ENCODE data around the gene ALOX15. TPM values are rescaled to one million over a fixed set of nuclear protein-coding genes. Genes with fewer than 3 reads are reported as not detected.

Gene ALOX15
- total RNA-seq, 6 donors from 2014 or later = 2.4 to 26.0 (median 10.0) TPM

- no peak overlapping the region for H3K4me3 ChIP-seq
- peaks cover 0 to 6% (median 0%) of the 10 kb centered on the region in 4 donors for H3K4me1 ChIP-seq
- DNase-seq (no peak), ATAC-seq (ENCODE audit: low FRiP score in 2 of 2) (no peak)
- no peaks in the 10 kb centered on the region for H3K27me3 ChIP-seq
- TF ChIP-seq EP300 (IDR thresholded peaks at IDR 0.05) (no peak), POLR2A (IDR thresholded peaks at IDR 0.05) (no peak), CTCF (IDR thresholded peaks at IDR 0.05) (no peak), POLR2AphosphoS5 (IDR thresholded peaks at IDR 0.05) (no peak)
- no peaks in the 10 kb centered on the region for H3K9me3 ChIP-seq
- no peak overlapping the region for H3K27ac ChIP-seq
- no peaks in the 10 kb centered on the region for H3K36me3 ChIP-seq
- 93 to 96% methylated on average over 4 of the region's 4 CpGs for WGBS, 2 donors
Measured at GRCh38 chr17:4601326-4601725, 40.2 kb downstream of the ALOX15 start.

- WGBS, 2 donors = 60 to 70% methylated on average over 12 to 13 of the region's 13 CpGs
- peak overlapping the region in 2 of 4 donors; percentile 72 to 80 for H3K27ac ChIP-seq
- DNase-seq (no peak), ATAC-seq (ENCODE audit: low FRiP score in 2 of 2) (no peak)
- TF ChIP-seq CTCF (IDR thresholded peaks at IDR 0.05) = no peak
- no peak for TF ChIP-seq POLR2A (IDR thresholded peaks at IDR 0.05)
- no peak for TF ChIP-seq POLR2AphosphoS5 (IDR thresholded peaks at IDR 0.05)
- TF ChIP-seq EP300 (IDR thresholded peaks at IDR 0.05) = no peak
- no peaks in the 10 kb centered on the region for H3K36me3 ChIP-seq
- H3K27me3 ChIP-seq = no peaks in the 10 kb centered on the region
- H3K9me3 ChIP-seq = no peaks in the 10 kb centered on the region
- H3K4me1 ChIP-seq = peaks cover 0 to 7% (median under 1%) of the 10 kb centered on the region in 4 donors
- no peak overlapping the region for H3K4me3 ChIP-seq
Measured at GRCh38 chr17:4600563-4600962, 40.9 kb downstream of the ALOX15 start.

GRCh38 chr17:4599505-4600281 lies 41.8 kb downstream of the ALOX15 start:
- Histone ChIP-seq H3K9me3 (no peaks in the 10 kb centered on the region), H3K27ac (peak overlapping the region; percentile 60 to 80 (median 71)), H3K36me3 (no peaks in the 10 kb centered on the region), H3K4me3 (no peak overlapping the region), H3K27me3 (no peaks in the 10 kb centered on the region), H3K4me1 (peaks cover 5 to 16% (median 7%) of the 10 kb centered on the region in 4 donors)
- ATAC-seq (ENCODE audit: low FRiP score in 2 of 2) (peak; percentile 42 to 68), DNase-seq (peak in 1 of 2 donors; percentile 90)
- TF ChIP-seq POLR2AphosphoS5 (IDR thresholded peaks at IDR 0.05) (peak; percentile 9 to 22), CTCF (IDR thresholded peaks at IDR 0.05) (no peak), EP300 (IDR thresholded peaks at IDR 0.05) (peak in 1 of 4 donors; percentile 43)
- 55 to 62% methylated on average over 9 to 19 of the region's 25 CpGs for WGBS, 2 donors

- 67 to 91% methylated on average over 2 to 17 of the region's 20 CpGs for WGBS, 2 donors
- Histone ChIP-seq H3K27ac (peak overlapping the region; percentile 70 to 80 (median 73)), H3K9me3 (no peaks in the 10 kb centered on the region), H3K4me1 (peaks cover 6 to 13% (median 8%) of the 10 kb centered on the region in 4 donors), H3K36me3 (no peaks in the 10 kb centered on the region), H3K27me3 (no peaks in the 10 kb centered on the region), H3K4me3 (no peak overlapping the region)
- peak; percentile 34 to 89 for ATAC-seq (ENCODE audit: low FRiP score in 2 of 2)
- TF ChIP-seq CTCF (IDR thresholded peaks at IDR 0.05) (no peak), EP300 (IDR thresholded peaks at IDR 0.05) (peak in 2 of 4 donors; percentile 33 to 48), POLR2AphosphoS5 (IDR thresholded peaks at IDR 0.05) (peak; percentile 65 to 73), POLR2A (IDR thresholded peaks at IDR 0.05) (no peak)
- DNase-seq = no peak
Measured at GRCh38 chr17:4598776-4599504, 42.5 kb downstream of the ALOX15 start.
